Smooth muscle cell (in vitro differentiated cells): Measurements from ENCODE around the gene NLGN2. TPM values are rescaled to one million over a fixed set of nuclear protein-coding genes. Genes with fewer than 3 reads are reported as not detected.
A peak's percentile ranks its signal among the peaks of the same experiment; 100 is the strongest.

Source experiments
- DNase-seq: peaks from one replicate; lab custom pipeline; 2025; ENCODE audit not compliant: unreplicated experiment; lab: John Stamatoyannopoulos, UW
- H2AFZ ChIP-seq: fragments of 200-600 bp; sonication (generic); 2 replicates; pipeline ENCODE4 v1.6.0; 2016; ENCODE audit warnings: antibody characterized with exemption, low read depth, mild to moderate bottlenecking
- H3F3A ChIP-seq: fragments of 200-600 bp; sonication (generic); 2 replicates; pipeline ENCODE4 v1.6.0; 2017; ENCODE audit warnings: antibody characterized with exemption, low read depth
- H3K27ac ChIP-seq: fragments of 200-600 bp; sonication (generic); 2 replicates; pipeline ENCODE4 v1.5.1; 2016; ENCODE audit warnings: low read depth, mild to moderate bottlenecking
- H3K27me3 ChIP-seq: fragments of 200-600 bp; sonication (generic); 2 replicates; pipeline ENCODE4 v1.6.1; 2016; ENCODE audit warnings: low read depth, mild to moderate bottlenecking
- H3K36me3 ChIP-seq: fragments of 200-600 bp; sonication (generic); 2 replicates; pipeline ENCODE4 v1.5.1; 2016; ENCODE audit warnings: low read depth
- H3K4me1 ChIP-seq: fragments of 200-600 bp; sonication (generic); 2 replicates; pipeline ENCODE4 v1.5.1; 2016; ENCODE audit warnings: low read depth
- H3K4me2 ChIP-seq: fragments of 200-600 bp; sonication (generic); 2 replicates; pipeline ENCODE4 v1.6.0; 2016; ENCODE audit warnings: mild to moderate bottlenecking
- H3K4me3 ChIP-seq: fragments of 200-600 bp; sonication (generic); 2 replicates; pipeline ENCODE4 v1.5.1; 2016; ENCODE audit warnings: mild to moderate bottlenecking
- H3K79me2 ChIP-seq: fragments of 200-600 bp; sonication (generic); 2 replicates; pipeline ENCODE4 v1.6.0; 2016; ENCODE audit warnings: low read depth, mild to moderate bottlenecking
- H3K9ac ChIP-seq: fragments of 200-600 bp; sonication (generic); 2 replicates; pipeline ENCODE4 v1.6.0; 2016; ENCODE audit warnings: low read depth
- H3K9me3 ChIP-seq: fragments of 200-600 bp; sonication (generic); replicated peaks from 2 replicates; pipeline ENCODE4 v1.5.1; 2016; ENCODE audit warnings: low read depth
- H4K20me1 ChIP-seq: fragments of 200-600 bp; sonication (generic); 2 replicates; pipeline ENCODE4 v1.6.0; 2016; ENCODE audit warnings: low read depth
- CTCF ChIP-seq: fragments of 200-600 bp; sonication (generic); IDR thresholded peaks from 2 replicates; pipeline ENCODE4 v1.5.1; 2017; ENCODE audit warnings: borderline replicate concordance, mild to moderate bottlenecking, antibody characterized with exemption; ENCODE audit not compliant: insufficient read depth, poor library complexity, severe bottlenecking
- WGBS: methylation state at CpG from one replicate; pipeline ENCODE4 v1.1.7; 2016; ENCODE audit warnings: low lambda C conversion rate; 5-methylcytosine and 5-hydroxymethylcytosine counted together
- polyA plus RNA-seq: library from polyadenylated mRNA; unstranded; fragments of >200 nt; fragmentation: Nextera tagmentation; extraction: Ambion mirVana; gene quantifications from 2 replicates; pipeline ENCODE4 v1.2.1, GENCODE V29; 2016
- total RNA-seq: library from RNA; depleted of rRNA; stranded (reverse); fragments of >200 nt; gene quantifications from 2 replicates; pipeline ENCODE4 v1.2.3, GENCODE V29; 2014

Gene NLGN2
- total and polyA plus RNA-seq, 2 experiments from 2014 or later: 10.8 to 20.9 TPM

- Histone ChIP-seq H3F3A (peaks cover 11% of the 10 kb centered on the region), H3K79me2 (no peaks in the 10 kb centered on the region), H4K20me1 (peaks cover 23% of the 10 kb centered on the region), H3K4me3 (no peak overlapping the region), H3K36me3 (no peaks in the 10 kb centered on the region), H3K4me2 (no peak overlapping the region), H3K4me1 (peaks cover 9% of the 10 kb centered on the region), H3K9ac (no peak overlapping the region), H3K27me3 (no peaks in the 10 kb centered on the region), H3K9me3 (no peaks in the 10 kb centered on the region), H3K27ac (no peak overlapping the region), H2AFZ (no peak overlapping the region)
- TF ChIP-seq CTCF: no peak
- DNase-seq: no peak
- WGBS: 93% methylated on average over 19 of the region's 19 CpGs
Measured at GRCh38 chr17:7389924-7390910, 17.4 kb upstream of the NLGN2 start.

- H3K4me1 ChIP-seq: peaks cover 9% of the 10 kb centered on the region
- H3K9me3 ChIP-seq: no peaks in the 10 kb centered on the region
- 77% methylated on average over 2 of the region's 2 CpGs for WGBS
- H3F3A ChIP-seq: peaks cover 4% of the 10 kb centered on the region
- H3K4me3 ChIP-seq: no peak overlapping the region
- no peaks in the 10 kb centered on the region for H3K27me3 ChIP-seq
- no peaks in the 10 kb centered on the region for H3K79me2 ChIP-seq
- H2AFZ ChIP-seq: no peak overlapping the region
- no peak overlapping the region for H3K27ac ChIP-seq
- no peak overlapping the region for H3K4me2 ChIP-seq
- peaks cover 23% of the 10 kb centered on the region for H4K20me1 ChIP-seq
- TF ChIP-seq CTCF: no peak
- DNase-seq: no peak
- no peak overlapping the region for H3K9ac ChIP-seq
- no peaks in the 10 kb centered on the region for H3K36me3 ChIP-seq
Measured at GRCh38 chr17:7391307-7391706, 16.3 kb upstream of the NLGN2 start.

GRCh38 chr17:7392696-7393612, 14.7 kb upstream of the NLGN2 start:
- Histone ChIP-seq H3K9me3 (no peaks in the 10 kb centered on the region), H4K20me1 (peaks cover 23% of the 10 kb centered on the region), H3K4me2 (peak overlapping the region; percentile 98), H3F3A (peaks cover 4% of the 10 kb centered on the region), H3K27me3 (no peaks in the 10 kb centered on the region), H3K4me1 (peaks cover 9% of the 10 kb centered on the region), H3K27ac (no peak overlapping the region), H3K36me3 (no peaks in the 10 kb centered on the region), H3K79me2 (no peaks in the 10 kb centered on the region), H3K9ac (peak overlapping the region; percentile 90), H3K4me3 (peak overlapping the region; percentile 93), H2AFZ (no peak overlapping the region)
- no peak for DNase-seq
- WGBS: 62% methylated on average over 29 of the region's 42 CpGs
- no peak for TF ChIP-seq CTCF
